Activated CD4-positive, alpha-beta T cell treated with anti-CD3 and anti-CD28 coated beads for 4 hours (primary cell): Measurements from ENCODE around the gene EPB41L2.
"Not testable (repeated sequence)": the region's sequence is repeated elsewhere in the genome, so short reads cannot be mapped to it uniquely, and the experiment has no call there.

Experiments
- DNase-seq, 2 donors: peaks; one replicate each; pipeline ENCODE4 v3.0.0-alpha.2; 2020

EPB41L2 gene

GRCh38 chr6:130970839-130971410, 92.1 kb downstream of the EPB41L2 start:
- no peak for DNase-seq

GRCh38 chr6:130969791-130970491, 93.1 kb downstream of the EPB41L2 start:
- no peak for DNase-seq

GRCh38 chr6:130969166-130969565, 93.9 kb downstream of the EPB41L2 start:
- DNase-seq: no peak

- DNase-seq: no peak
These were observed 94.6 kb downstream of the EPB41L2 start for GRCh38 chr6:130968476-130968875.

GRCh38 chr6:130967502-130968445, 95.3 kb downstream of the EPB41L2 start:
- no peak for DNase-seq

GRCh38 chr6:130966344-130966980, 96.6 kb downstream of the EPB41L2 start:
- DNase-seq: no peak

GRCh38 chr6:130965656-130966055, 97.4 kb downstream of the EPB41L2 start:
- no peak for DNase-seq

GRCh38 chr6:130964808-130965604, 98.0 kb downstream of the EPB41L2 start:
- no peak for DNase-seq

GRCh38 chr6:130964289-130964688, 98.8 kb downstream of the EPB41L2 start:
- no peak for DNase-seq

- DNase-seq: no peak
These were observed 100.1 kb downstream of the EPB41L2 start for GRCh38 chr6:130962966-130963365.

- no peak for DNase-seq
These were observed 101.9 kb downstream of the EPB41L2 start for GRCh38 chr6:130961148-130961547.

- DNase-seq: no peak
These were observed 103.1 kb downstream of the EPB41L2 start for GRCh38 chr6:130959951-130960350.

GRCh38 chr6:130958468-130958867, 104.6 kb downstream of the EPB41L2 start:
- no peak for DNase-seq

- no peak for DNase-seq
These were observed 107.3 kb downstream of the EPB41L2 start for GRCh38 chr6:130955755-130956154.

GRCh38 chr6:130949553-130949952, 113.5 kb downstream of the EPB41L2 start:
- no peak for DNase-seq

GRCh38 chr6:130947464-130947863, 115.6 kb downstream of the EPB41L2 start:
- DNase-seq: no peak

- DNase-seq: no peak
These were observed 117.0 kb downstream of the EPB41L2 start for GRCh38 chr6:130946076-130946475.

GRCh38 chr6:130945401-130945919, 117.6 kb downstream of the EPB41L2 start:
- DNase-seq: no peak

GRCh38 chr6:130944486-130944885, 118.6 kb downstream of the EPB41L2 start:
- DNase-seq: no peak

- no peak for DNase-seq
These were observed 119.3 kb downstream of the EPB41L2 start for GRCh38 chr6:130943738-130944137.

GRCh38 chr6:130942752-130943151, 120.3 kb downstream of the EPB41L2 start:
- not testable (repeated sequence) for DNase-seq
